Stimulated activated naive B cell treated with anti-CD40 and anti-IgM and Interleukin-4, amounts not matched to agents 10 μg/mL and 1 μg/mL and 100 μg/mL, for 72 hours (primary cell): ENCODE measurements around the gene CFAP299.

Experiments
- ATAC-seq, 2 donors: fragments of 150-1000 bp; cut with Tn5 transposase; replicated peaks; 2 replicates each; pipeline ENCODE4 v1.10.0; 2021; ENCODE audit warnings: moderate library complexity in 1 of 2
- DNase-seq: peaks from one replicate; pipeline ENCODE4 v3.0.0; 2021
- H3K27ac Mint-ChIP-seq: one replicate; pipeline ENCODE4 v1.8.0; 2022; ENCODE audit warnings: mild to moderate bottlenecking, mixed read lengths
- H3K27me3 Mint-ChIP-seq, 2 donors: one replicate each; pipeline ENCODE4 v1.8.0; 2022; ENCODE audit warnings: mixed read lengths in 2 of 2
- H3K36me3 Mint-ChIP-seq, 2 donors: one replicate each; pipeline ENCODE4 v1.8.0; 2022; ENCODE audit warnings: mixed read lengths in 2 of 2, mild to moderate bottlenecking in 1 of 2
- H3K4me1 Mint-ChIP-seq, 2 donors: one replicate each; pipeline ENCODE4 v1.8.0; 2022; ENCODE audit warnings: mixed read lengths in 2 of 2, mild to moderate bottlenecking in 1 of 2
- H3K4me3 Mint-ChIP-seq, 2 donors: one replicate each; pipeline ENCODE4 v1.8.0; 2022; ENCODE audit warnings: mild to moderate bottlenecking in 2 of 2, mixed read lengths in 2 of 2, moderate library complexity in 1 of 2
- H3K9me3 Mint-ChIP-seq, 2 donors: one replicate each; pipeline ENCODE4 v1.8.0; 2022; ENCODE audit warnings: mixed read lengths in 2 of 2, mild to moderate bottlenecking in 1 of 2

The CFAP299 gene

GRCh38 chr4:80461412-80461811 is 125.9 kb downstream of the CFAP299 start:
- no peak overlapping the region for H3K27ac Mint-ChIP-seq
- DNase-seq (no peak), ATAC-seq (no peak)
- H3K4me3 Mint-ChIP-seq: no peak overlapping the region
- H3K4me1 Mint-ChIP-seq: peaks cover 6 to 15% of the 10 kb centered on the region in 2 donors
- H3K9me3 Mint-ChIP-seq: peaks cover 5 to 11% of the 10 kb centered on the region in 2 donors
- no peaks in the 10 kb centered on the region for H3K27me3 Mint-ChIP-seq
- no peaks in the 10 kb centered on the region for H3K36me3 Mint-ChIP-seq

- H3K27me3 Mint-ChIP-seq: no peaks in the 10 kb centered on the region
- ATAC-seq (peak; percentile 54 to 68), DNase-seq (no peak)
- H3K4me3 Mint-ChIP-seq: peak overlapping the region; percentile 44 to 52
- H3K27ac Mint-ChIP-seq: no peak overlapping the region
- peaks cover 11 to 21% of the 10 kb centered on the region in 2 donors for H3K4me1 Mint-ChIP-seq
- no peaks in the 10 kb centered on the region for H3K36me3 Mint-ChIP-seq
- peaks cover 5 to 11% of the 10 kb centered on the region in 2 donors for H3K9me3 Mint-ChIP-seq
Observed at GRCh38 chr4:80462621-80463091, 127.1 kb downstream of the CFAP299 start.

- peaks cover 11 to 21% of the 10 kb centered on the region in 2 donors for H3K4me1 Mint-ChIP-seq
- DNase-seq (no peak), ATAC-seq (no peak)
- H3K27ac Mint-ChIP-seq: no peak overlapping the region
- H3K9me3 Mint-ChIP-seq: peaks cover 5 to 11% of the 10 kb centered on the region in 2 donors
- no peaks in the 10 kb centered on the region for H3K36me3 Mint-ChIP-seq
- no peak overlapping the region for H3K4me3 Mint-ChIP-seq
- no peaks in the 10 kb centered on the region for H3K27me3 Mint-ChIP-seq
Observed at GRCh38 chr4:80463509-80463908, 128.0 kb downstream of the CFAP299 start.

GRCh38 chr4:80465238-80465637 is 129.7 kb downstream of the CFAP299 start:
- Mint-ChIP-seq H3K27ac (no peak overlapping the region), H3K4me1 (peaks cover 11 to 21% of the 10 kb centered on the region in 2 donors), H3K27me3 (no peaks in the 10 kb centered on the region), H3K4me3 (no peak overlapping the region), H3K9me3 (peaks cover 5 to 11% of the 10 kb centered on the region in 2 donors), H3K36me3 (no peaks in the 10 kb centered on the region)
- DNase-seq (no peak), ATAC-seq (no peak)

GRCh38 chr4:80465736-80466135 is 130.2 kb downstream of the CFAP299 start:
- Mint-ChIP-seq H3K27me3 (no peaks in the 10 kb centered on the region), H3K4me1 (peaks cover 11 to 21% of the 10 kb centered on the region in 2 donors), H3K36me3 (no peaks in the 10 kb centered on the region), H3K4me3 (no peak overlapping the region), H3K9me3 (peaks cover 5 to 11% of the 10 kb centered on the region in 2 donors), H3K27ac (no peak overlapping the region)
- DNase-seq (no peak), ATAC-seq (no peak)

GRCh38 chr4:80466618-80467017 is 131.1 kb downstream of the CFAP299 start:
- ATAC-seq: no peak
- H3K27me3 Mint-ChIP-seq: no peaks in the 10 kb centered on the region
- no peak overlapping the region for H3K27ac Mint-ChIP-seq

GRCh38 chr4:80471756-80472155 is 136.2 kb downstream of the CFAP299 start:
- DNase-seq (no peak), ATAC-seq (no peak)
- H3K27me3 Mint-ChIP-seq: no peaks in the 10 kb centered on the region

More at GRCh38 chr4:80466618-80467017, 131.1 kb downstream of the CFAP299 start:
- Mint-ChIP-seq H3K9me3 (peaks cover 5 to 11% of the 10 kb centered on the region in 2 donors), H3K4me1 (peaks cover 11 to 19% of the 10 kb centered on the region in 2 donors), H3K4me3 (no peak overlapping the region), H3K36me3 (no peaks in the 10 kb centered on the region)
- DNase-seq: no peak

GRCh38 chr4:80475236-80475635 is 139.7 kb downstream of the CFAP299 start:
- no peak overlapping the region for H3K27ac Mint-ChIP-seq
- H3K27me3 Mint-ChIP-seq: no peaks in the 10 kb centered on the region
- ATAC-seq: no peak
- DNase-seq: no peak
- H3K4me1 Mint-ChIP-seq: no peaks in the 10 kb centered on the region
- H3K36me3 Mint-ChIP-seq: no peaks in the 10 kb centered on the region
- H3K9me3 Mint-ChIP-seq: no peaks in the 10 kb centered on the region
- no peak overlapping the region for H3K4me3 Mint-ChIP-seq

More at GRCh38 chr4:80471756-80472155, 136.2 kb downstream of the CFAP299 start:
- no peak overlapping the region for H3K27ac Mint-ChIP-seq
- H3K36me3 Mint-ChIP-seq: no peaks in the 10 kb centered on the region
- peaks cover 4 to 6% of the 10 kb centered on the region in 2 donors for H3K4me1 Mint-ChIP-seq
- no peak overlapping the region for H3K4me3 Mint-ChIP-seq
- no peaks in the 10 kb centered on the region for H3K9me3 Mint-ChIP-seq

GRCh38 chr4:80475798-80476197 is 140.3 kb downstream of the CFAP299 start:
- DNase-seq (no peak), ATAC-seq (no peak)
- H3K4me1 Mint-ChIP-seq: no peaks in the 10 kb centered on the region
- no peaks in the 10 kb centered on the region for H3K9me3 Mint-ChIP-seq
- H3K36me3 Mint-ChIP-seq: no peaks in the 10 kb centered on the region
- no peak overlapping the region for H3K4me3 Mint-ChIP-seq
- H3K27ac Mint-ChIP-seq: no peak overlapping the region
- H3K27me3 Mint-ChIP-seq: no peaks in the 10 kb centered on the region

GRCh38 chr4:80484712-80485111 is 149.2 kb downstream of the CFAP299 start:
- Mint-ChIP-seq H3K36me3 (no peaks in the 10 kb centered on the region), H3K9me3 (no peaks in the 10 kb centered on the region), H3K4me3 (no peak overlapping the region), H3K27me3 (no peaks in the 10 kb centered on the region), H3K27ac (no peak overlapping the region), H3K4me1 (peaks cover 0 to 7% of the 10 kb centered on the region in 2 donors)
- ATAC-seq: no peak
- no peak for DNase-seq

GRCh38 chr4:80486603-80487002 is 151.1 kb downstream of the CFAP299 start:
- Mint-ChIP-seq H3K4me1 (peaks cover 0 to 14% of the 10 kb centered on the region in 2 donors), H3K9me3 (no peaks in the 10 kb centered on the region), H3K27me3 (no peaks in the 10 kb centered on the region), H3K36me3 (no peaks in the 10 kb centered on the region), H3K4me3 (no peak overlapping the region), H3K27ac (no peak overlapping the region)
- DNase-seq (no peak), ATAC-seq (no peak)

GRCh38 chr4:80489798-80490197 is 154.3 kb downstream of the CFAP299 start:
- ATAC-seq (no peak), DNase-seq (no peak)
- Mint-ChIP-seq H3K36me3 (peaks cover 3 to 5% of the 10 kb centered on the region in 2 donors), H3K4me1 (peaks cover 15 to 33% of the 10 kb centered on the region in 2 donors), H3K27me3 (peaks cover 0 to 4% of the 10 kb centered on the region in 2 donors), H3K27ac (no peak overlapping the region), H3K4me3 (no peak overlapping the region), H3K9me3 (peaks cover 9% of the 10 kb centered on the region in 2 donors)

GRCh38 chr4:80492761-80493160 is 157.2 kb downstream of the CFAP299 start:
- Mint-ChIP-seq H3K4me3 (no peak overlapping the region), H3K36me3 (peaks cover 5% of the 10 kb centered on the region in 2 donors), H3K4me1 (peaks cover 15 to 33% of the 10 kb centered on the region in 2 donors), H3K27ac (no peak overlapping the region), H3K9me3 (peaks cover 9 to 15% of the 10 kb centered on the region in 2 donors), H3K27me3 (peaks cover 0 to 4% of the 10 kb centered on the region in 2 donors)
- DNase-seq (no peak), ATAC-seq (peak; percentile 49 to 52)

- Mint-ChIP-seq H3K4me3 (no peak overlapping the region), H3K4me1 (peaks cover 15 to 29% of the 10 kb centered on the region in 2 donors), H3K27ac (no peak overlapping the region), H3K36me3 (peaks cover 5% of the 10 kb centered on the region in 2 donors), H3K27me3 (peaks cover 0 to 4% of the 10 kb centered on the region in 2 donors), H3K9me3 (peaks cover 9 to 20% of the 10 kb centered on the region in 2 donors)
- DNase-seq (no peak), ATAC-seq (no peak)
Observed at GRCh38 chr4:80495865-80496264, 160.3 kb downstream of the CFAP299 start.

- H3K36me3 Mint-ChIP-seq: peaks cover 2 to 5% of the 10 kb centered on the region in 2 donors
- no peak for ATAC-seq
- H3K9me3 Mint-ChIP-seq: peaks cover 5 to 14% of the 10 kb centered on the region in 2 donors
- H3K4me3 Mint-ChIP-seq: no peak overlapping the region
- DNase-seq: no peak
- peaks cover 7 to 11% of the 10 kb centered on the region in 2 donors for H3K4me1 Mint-ChIP-seq
- H3K27me3 Mint-ChIP-seq: no peaks in the 10 kb centered on the region
- H3K27ac Mint-ChIP-seq: no peak overlapping the region
Observed at GRCh38 chr4:80498725-80499124, 163.2 kb downstream of the CFAP299 start.
